ENCODE data around the gene HOXB9.

- TF ChIP-seq, protein P1, sequence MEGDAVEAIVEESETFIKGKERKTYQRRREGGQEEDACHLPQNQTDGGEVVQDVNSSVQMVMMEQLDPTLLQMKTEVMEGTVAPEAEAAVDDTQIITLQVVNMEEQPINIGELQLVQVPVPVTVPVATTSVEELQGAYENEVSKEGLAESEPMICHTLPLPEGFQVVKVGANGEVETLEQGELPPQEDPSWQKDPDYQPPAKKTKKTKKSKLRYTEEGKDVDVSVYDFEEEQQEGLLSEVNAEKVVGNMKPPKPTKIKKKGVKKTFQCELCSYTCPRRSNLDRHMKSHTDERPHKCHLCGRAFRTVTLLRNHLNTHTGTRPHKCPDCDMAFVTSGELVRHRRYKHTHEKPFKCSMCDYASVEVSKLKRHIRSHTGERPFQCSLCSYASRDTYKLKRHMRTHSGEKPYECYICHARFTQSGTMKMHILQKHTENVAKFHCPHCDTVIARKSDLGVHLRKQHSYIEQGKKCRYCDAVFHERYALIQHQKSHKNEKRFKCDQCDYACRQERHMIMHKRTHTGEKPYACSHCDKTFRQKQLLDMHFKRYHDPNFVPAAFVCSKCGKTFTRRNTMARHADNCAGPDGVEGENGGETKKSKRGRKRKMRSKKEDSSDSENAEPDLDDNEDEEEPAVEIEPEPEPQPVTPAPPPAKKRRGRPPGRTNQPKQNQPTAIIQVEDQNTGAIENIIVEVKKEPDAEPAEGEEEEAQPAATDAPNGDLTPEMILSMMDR (IDR thresholded peaks at IDR 0.05; ENCODE audit: low read length), result no peak
- TF ChIP-seq EZH2 (IDR thresholded peaks at IDR 0.05; ENCODE audit: borderline replicate concordance, low read length), result no peak
These were observed 8.5 kb upstream of the HOXB9 start for GRCh38 chr17:48634493-48635208.

Measured in OCI-LY1 (cell line).